ENCODE results near the gene NOTCH4.

Gene NOTCH4

GRCh38 chr6:32167154-32167760 lies 56.6 kb downstream of the NOTCH4 start:
- Histone ChIP-seq H3K4me3 (ENCODE audit: low read length) (no peak overlapping the region), H3K9ac (ENCODE audit: low read depth, low read length) (no peak overlapping the region), H3K9me3 (ENCODE audit: insufficient read depth, low read depth, low read length) (no peaks in the 10 kb centered on the region), H3K36me3 (ENCODE audit: insufficient read depth, low read depth, low read length) (peaks cover 56% of the 10 kb centered on the region), H3K4me1 (ENCODE audit: insufficient read depth, low read length) (no peaks in the 10 kb centered on the region), H3K27ac (ENCODE audit: low read length) (no peak overlapping the region), H3K27me3 (ENCODE audit: insufficient read depth, low read length) (no peaks in the 10 kb centered on the region)

- Histone ChIP-seq H3K4me3 (ENCODE audit: low read length) (no peak overlapping the region), H3K36me3 (ENCODE audit: insufficient read depth, low read depth, low read length) (peaks cover 55% of the 10 kb centered on the region), H3K27ac (ENCODE audit: low read length) (no peak overlapping the region), H3K4me1 (ENCODE audit: insufficient read depth, low read length) (no peaks in the 10 kb centered on the region), H3K27me3 (ENCODE audit: insufficient read depth, low read length) (no peaks in the 10 kb centered on the region), H3K9me3 (ENCODE audit: insufficient read depth, low read depth, low read length) (no peaks in the 10 kb centered on the region), H3K9ac (ENCODE audit: low read depth, low read length) (no peak overlapping the region)
Measured at GRCh38 chr6:32166411-32167061, 57.3 kb downstream of the NOTCH4 start.

DNA sequence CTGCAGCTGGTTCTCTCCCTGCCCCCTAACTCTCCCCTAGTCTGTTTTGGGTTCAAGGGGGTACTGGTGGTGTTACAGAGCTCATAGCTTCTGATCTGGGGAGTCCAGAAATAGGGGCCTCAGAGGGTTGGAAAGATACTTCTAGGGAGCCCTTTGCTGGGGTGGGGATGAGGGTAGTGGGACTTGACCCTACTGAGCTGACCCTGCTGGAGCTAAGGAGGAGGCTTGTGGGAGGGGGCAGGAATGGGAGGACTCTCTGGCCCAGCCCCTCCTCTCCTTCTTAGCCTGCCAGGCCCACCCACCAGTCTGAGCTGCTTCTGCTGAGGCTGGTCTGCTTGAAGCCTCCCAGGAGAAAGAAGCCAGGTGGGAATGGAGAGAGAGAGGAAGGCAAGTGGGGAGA lies 59.6 kb downstream of the NOTCH4 start, which contains the start of gene EGFL8:
Gene EGFL8 (plus strand): TSS at position 301 of the 400 bp plus-strand sequence. CDS start 1,571 bp downstream, outside the sequence.
- no peaks in the 10 kb centered on the region for H3K9me3 ChIP-seq (ENCODE audit: insufficient read depth, low read depth, low read length)
- no peak within 1 kb of the TSS for H3K27ac ChIP-seq (ENCODE audit: low read length)
- H3K9ac ChIP-seq (ENCODE audit: low read depth, low read length), result no peak within 1 kb of the TSS
- no peak within 1 kb of the TSS for H3K4me3 ChIP-seq (ENCODE audit: low read length)
- no peaks in the 10 kb centered on the region for H3K4me1 ChIP-seq (ENCODE audit: insufficient read depth, low read length)
- H3K27me3 ChIP-seq (ENCODE audit: insufficient read depth, low read length), result no peaks in the 10 kb centered on the region
- H3K36me3 ChIP-seq (ENCODE audit: insufficient read depth, low read depth, low read length), result peaks cover 32% of the 10 kb centered on the region

DNA sequence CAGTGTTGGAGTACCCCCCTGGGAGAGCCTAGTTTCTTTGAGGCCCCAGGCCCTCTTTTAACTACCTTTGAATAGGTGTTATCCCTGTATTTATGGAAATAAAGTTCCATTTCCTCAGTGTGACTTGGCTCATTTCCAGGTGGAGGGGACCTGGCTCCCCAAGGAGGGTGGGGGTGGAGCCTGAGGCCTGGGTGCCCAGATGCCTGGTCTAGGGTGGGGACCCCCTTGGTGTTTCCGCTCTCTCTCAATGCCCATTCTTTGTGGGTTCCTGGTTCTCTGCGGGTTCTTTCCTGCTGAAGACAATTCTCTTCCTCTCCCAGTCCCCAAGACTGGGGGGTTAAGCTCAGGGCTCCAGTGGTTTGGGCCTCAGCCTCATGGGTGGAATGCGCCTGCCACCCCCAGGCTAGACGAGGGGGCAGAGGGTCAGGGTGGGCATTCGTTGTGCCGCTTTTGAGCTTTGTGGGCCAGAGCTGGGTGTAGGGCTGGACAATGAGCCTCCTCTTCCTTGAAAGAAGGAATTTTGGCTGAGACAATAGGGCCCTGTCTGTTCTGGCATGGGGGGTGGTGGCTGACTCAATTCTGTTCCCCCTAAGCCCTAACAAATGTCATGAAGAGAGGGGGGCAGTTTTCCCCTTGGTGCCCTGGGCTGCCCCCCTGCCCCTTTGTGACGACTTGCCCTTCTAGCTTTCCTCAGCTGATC lies 60.2 kb downstream of the NOTCH4 start:
- Histone ChIP-seq H3K4me1 (ENCODE audit: insufficient read depth, low read length) (no peaks in the 10 kb centered on the region), H3K36me3 (ENCODE audit: insufficient read depth, low read depth, low read length) (peaks cover 30% of the 10 kb centered on the region), H3K27me3 (ENCODE audit: insufficient read depth, low read length) (no peaks in the 10 kb centered on the region), H3K27ac (ENCODE audit: low read length) (no peak overlapping the region), H3K9me3 (ENCODE audit: insufficient read depth, low read depth, low read length) (no peaks in the 10 kb centered on the region), H3K9ac (ENCODE audit: low read depth, low read length) (no peak overlapping the region), H3K4me3 (ENCODE audit: low read length) (no peak overlapping the region)

- no peak overlapping the region for H3K27ac ChIP-seq (ENCODE audit: low read length)
- no peak overlapping the region for H3K9ac ChIP-seq (ENCODE audit: low read depth, low read length)
- peaks cover 2% of the 10 kb centered on the region; the same call in 1 of the 2 replicates for H3K27me3 ChIP-seq (ENCODE audit: insufficient read depth, low read length)
- peaks cover 2% of the 10 kb centered on the region; the same call in 1 of the 2 replicates for H3K4me1 ChIP-seq (ENCODE audit: insufficient read depth, low read length)
- H3K4me3 ChIP-seq (ENCODE audit: low read length), result no peak overlapping the region
- no peaks in the 10 kb centered on the region for H3K9me3 ChIP-seq (ENCODE audit: insufficient read depth, low read depth, low read length)
- peaks cover 39% of the 10 kb centered on the region for H3K36me3 ChIP-seq (ENCODE audit: insufficient read depth, low read depth, low read length)
Measured at GRCh38 chr6:32158052-32158451, 65.8 kb downstream of the NOTCH4 start.

DNA sequence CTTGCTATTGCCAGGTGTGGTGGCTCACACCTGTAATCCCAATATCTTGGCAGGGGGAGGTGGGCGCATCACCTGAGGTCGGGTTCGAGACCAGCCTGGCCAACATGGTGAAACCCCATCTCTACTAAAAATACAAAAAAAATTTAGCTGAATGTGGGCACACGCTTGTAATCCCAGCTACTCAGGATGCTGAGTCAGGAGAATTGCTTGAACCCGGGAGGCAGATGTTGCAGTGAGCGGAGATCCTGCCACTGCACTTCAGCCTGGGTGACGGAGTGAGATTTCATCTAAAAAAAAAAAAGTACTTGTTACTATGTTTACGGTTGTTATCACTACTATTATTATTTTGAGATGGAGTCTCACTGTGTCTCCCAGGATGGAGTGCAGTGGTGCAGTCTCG lies 67.0 kb downstream of the NOTCH4 start:
- H3K27me3 ChIP-seq (ENCODE audit: insufficient read depth, low read length), result peaks cover 14% of the 10 kb centered on the region
- H3K9ac ChIP-seq (ENCODE audit: low read depth, low read length), result no peak overlapping the region
- H3K36me3 ChIP-seq (ENCODE audit: insufficient read depth, low read depth, low read length), result peaks cover 32% of the 10 kb centered on the region
- no peak overlapping the region for H3K27ac ChIP-seq (ENCODE audit: low read length)
- H3K4me1 ChIP-seq (ENCODE audit: insufficient read depth, low read length), result peaks cover 13% of the 10 kb centered on the region; the same call in 1 of the 2 replicates
- H3K4me3 ChIP-seq (ENCODE audit: low read length), result no peak overlapping the region
- H3K9me3 ChIP-seq (ENCODE audit: insufficient read depth, low read depth, low read length), result no peaks in the 10 kb centered on the region

DNA sequence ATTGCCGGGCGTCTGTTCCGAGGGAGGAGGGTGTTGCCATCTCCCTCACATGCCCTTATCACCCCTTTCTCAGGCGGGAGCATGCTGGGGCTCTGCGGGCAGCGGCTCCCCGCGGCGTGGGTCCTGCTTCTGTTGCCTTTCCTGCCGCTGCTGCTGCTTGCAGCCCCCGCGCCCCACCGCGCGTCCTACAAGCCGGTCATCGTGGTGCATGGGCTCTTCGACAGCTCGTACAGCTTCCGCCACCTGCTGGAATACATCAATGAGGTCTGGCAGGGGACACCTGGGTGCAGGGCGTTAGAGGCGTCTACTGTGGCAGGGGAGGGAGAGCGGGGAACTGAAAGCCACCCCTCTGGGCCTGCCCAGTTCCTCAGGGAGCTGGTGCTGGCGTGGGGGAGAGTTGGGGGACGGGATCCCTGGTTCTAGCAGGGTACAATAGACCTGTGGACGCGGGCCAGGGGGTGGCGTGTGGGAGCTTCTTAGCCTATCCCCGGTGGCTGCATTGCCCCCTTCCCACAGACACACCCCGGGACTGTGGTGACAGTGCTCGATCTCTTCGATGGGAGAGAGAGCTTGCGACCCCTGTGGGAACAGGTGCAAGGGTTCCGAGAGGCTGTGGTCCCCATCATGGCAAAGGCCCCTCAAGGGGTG lies 69.2 kb downstream of the NOTCH4 start:
- H3K36me3 ChIP-seq (ENCODE audit: insufficient read depth, low read depth, low read length), result peaks cover 32% of the 10 kb centered on the region

DNA sequence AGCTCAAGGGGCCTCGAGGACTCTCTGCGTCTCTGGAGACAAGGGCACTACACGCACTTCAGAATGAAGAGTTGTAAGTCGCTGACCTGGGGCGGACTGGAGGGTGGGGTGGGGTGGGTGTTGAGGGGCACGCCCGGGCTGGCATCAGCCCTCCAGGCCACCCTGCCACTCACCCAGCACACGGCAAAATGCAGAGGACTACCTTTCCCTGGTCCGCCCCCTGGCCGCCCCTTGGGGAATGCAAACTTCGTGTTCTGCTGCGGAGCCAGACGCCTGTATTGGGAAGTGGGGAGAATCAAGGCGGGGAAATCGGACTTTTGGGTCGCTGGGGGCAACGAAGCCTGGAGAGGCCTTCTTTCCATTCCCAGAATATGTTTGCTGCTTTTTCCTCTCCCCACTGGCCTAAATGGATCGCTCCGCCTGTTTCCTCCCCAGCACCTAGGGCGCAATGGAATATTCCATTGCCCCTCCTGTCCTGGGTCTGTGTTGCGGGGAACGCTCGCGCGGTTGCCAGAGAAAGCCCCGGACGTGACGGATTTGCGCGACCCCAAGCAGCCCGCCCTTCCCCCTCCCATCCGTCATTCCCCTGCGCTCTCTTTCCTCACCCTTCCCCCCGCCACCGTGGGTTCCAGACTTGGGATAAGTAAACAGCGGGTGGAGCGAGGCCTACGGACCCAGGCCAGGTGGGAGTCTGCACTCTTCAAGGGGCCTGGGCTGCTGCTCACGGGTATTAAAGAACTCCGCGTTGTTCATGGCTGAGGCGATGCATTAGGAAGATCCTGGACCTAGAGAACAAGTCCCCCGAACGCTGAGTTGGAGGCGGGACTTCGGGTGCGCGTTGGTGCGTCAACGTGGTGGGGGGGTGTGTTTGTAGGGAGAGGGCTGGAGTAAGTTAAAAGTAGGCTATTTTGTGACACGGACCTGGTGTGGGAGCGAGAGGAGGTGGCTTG lies 70.0 kb downstream of the NOTCH4 start, which contains the start of gene PPT2:
Gene PPT2 (plus strand): TSS at position 578 of the 950 bp plus-strand sequence. CDS start 454 bp downstream, outside the sequence.
- H3K36me3 ChIP-seq (ENCODE audit: insufficient read depth, low read depth, low read length), result peaks cover 30% of the 10 kb centered on the region
- H3K27ac ChIP-seq (ENCODE audit: low read length), result peak within 1 kb of the TSS; percentile 2
- H3K27me3 ChIP-seq (ENCODE audit: insufficient read depth, low read length), result peaks cover 35% of the 10 kb centered on the region
- peak within 1 kb of the TSS; percentile 92 for H3K9ac ChIP-seq (ENCODE audit: low read depth, low read length)
- peak within 1 kb of the TSS; percentile 94 for H3K4me3 ChIP-seq (ENCODE audit: low read length)
- H3K9me3 ChIP-seq (ENCODE audit: insufficient read depth, low read depth, low read length), result no peaks in the 10 kb centered on the region
- peaks cover 18% of the 10 kb centered on the region for H3K4me1 ChIP-seq (ENCODE audit: insufficient read depth, low read length)

More for the DNA sequence above, 69.2 kb downstream of the NOTCH4 start:
- H3K27ac ChIP-seq (ENCODE audit: low read length), result no peak overlapping the region
- H3K4me3 ChIP-seq (ENCODE audit: low read length), result peak overlapping the region; percentile 94
- no peaks in the 10 kb centered on the region for H3K9me3 ChIP-seq (ENCODE audit: insufficient read depth, low read depth, low read length)
- peak overlapping the region; percentile 92; the same call in 1 of the 2 replicates for H3K9ac ChIP-seq (ENCODE audit: low read depth, low read length)
- peaks cover 18% of the 10 kb centered on the region for H3K4me1 ChIP-seq (ENCODE audit: insufficient read depth, low read length)
- H3K27me3 ChIP-seq (ENCODE audit: insufficient read depth, low read length), result peaks cover 33% of the 10 kb centered on the region

DNA sequence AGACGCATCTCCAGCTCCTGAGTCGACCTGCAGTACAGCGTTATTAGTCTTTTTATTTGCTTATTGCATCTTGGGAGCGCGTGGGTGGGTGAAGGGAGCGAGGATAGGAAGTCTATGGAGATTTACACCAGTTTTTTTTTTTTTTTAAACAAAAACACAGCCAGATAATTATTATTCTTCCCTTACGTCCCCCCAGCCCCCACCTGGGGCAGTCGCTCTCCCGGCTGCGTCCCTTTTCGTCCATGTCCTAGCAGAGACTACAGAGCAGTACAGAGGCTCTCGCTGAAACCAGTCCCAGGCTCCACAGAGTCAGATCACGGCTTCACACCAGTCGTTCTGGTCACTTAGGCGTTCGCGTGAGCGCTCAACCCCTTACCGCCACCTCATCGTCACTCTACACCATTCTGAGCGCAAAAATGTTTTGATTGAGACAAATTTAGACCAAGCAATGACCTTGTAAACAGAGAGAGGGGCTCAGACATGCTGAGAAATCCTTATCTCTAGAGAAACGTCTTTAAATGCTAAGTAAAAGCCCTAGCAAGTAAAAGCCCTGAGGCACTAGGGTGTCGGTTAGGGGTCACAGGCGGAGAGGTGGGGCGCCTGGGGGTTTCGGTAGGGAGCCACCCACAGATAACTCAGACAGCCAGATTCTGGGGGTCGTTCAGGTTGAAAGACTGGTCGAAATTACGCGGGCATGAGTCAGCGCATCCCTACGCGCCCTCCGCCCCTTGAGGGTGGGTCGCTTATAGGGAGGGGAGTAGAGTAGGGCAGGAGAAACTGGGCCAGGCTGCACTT lies 70.9 kb downstream of the NOTCH4 start:
- Histone ChIP-seq H3K27ac (ENCODE audit: low read length) (peak overlapping the region; percentile 2), H3K27me3 (ENCODE audit: insufficient read depth, low read length) (peaks cover 35% of the 10 kb centered on the region), H3K9ac (ENCODE audit: low read depth, low read length) (peak overlapping the region; percentile 92), H3K9me3 (ENCODE audit: insufficient read depth, low read depth, low read length) (no peaks in the 10 kb centered on the region), H3K4me1 (ENCODE audit: insufficient read depth, low read length) (peaks cover 18% of the 10 kb centered on the region), H3K36me3 (ENCODE audit: insufficient read depth, low read depth, low read length) (peaks cover 21% of the 10 kb centered on the region), H3K4me3 (ENCODE audit: low read length) (peak overlapping the region; percentile 94)
